ENCODE measurements around the gene ESYT1.

DNA sequence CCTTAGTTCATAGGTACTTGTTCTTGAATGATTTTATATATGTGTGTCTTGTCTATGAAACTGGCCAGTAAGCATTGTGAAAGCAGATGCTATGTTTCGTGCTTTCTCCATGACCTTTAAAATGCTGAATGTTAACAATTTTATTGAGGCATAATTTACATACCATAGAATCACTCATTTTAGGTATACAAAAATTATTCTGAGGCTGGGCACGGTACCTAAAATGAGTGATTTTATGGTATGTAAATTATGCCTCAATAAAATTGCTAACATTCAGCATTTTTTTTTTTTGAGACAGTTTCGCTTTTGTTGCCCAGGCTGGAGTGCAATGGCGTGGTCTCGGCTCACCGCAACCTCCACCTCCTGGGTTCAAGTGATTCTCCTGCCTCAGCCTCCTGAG is 6.8 kb downstream of the ESYT1 start:
- TF ChIP-seq, protein P1, sequence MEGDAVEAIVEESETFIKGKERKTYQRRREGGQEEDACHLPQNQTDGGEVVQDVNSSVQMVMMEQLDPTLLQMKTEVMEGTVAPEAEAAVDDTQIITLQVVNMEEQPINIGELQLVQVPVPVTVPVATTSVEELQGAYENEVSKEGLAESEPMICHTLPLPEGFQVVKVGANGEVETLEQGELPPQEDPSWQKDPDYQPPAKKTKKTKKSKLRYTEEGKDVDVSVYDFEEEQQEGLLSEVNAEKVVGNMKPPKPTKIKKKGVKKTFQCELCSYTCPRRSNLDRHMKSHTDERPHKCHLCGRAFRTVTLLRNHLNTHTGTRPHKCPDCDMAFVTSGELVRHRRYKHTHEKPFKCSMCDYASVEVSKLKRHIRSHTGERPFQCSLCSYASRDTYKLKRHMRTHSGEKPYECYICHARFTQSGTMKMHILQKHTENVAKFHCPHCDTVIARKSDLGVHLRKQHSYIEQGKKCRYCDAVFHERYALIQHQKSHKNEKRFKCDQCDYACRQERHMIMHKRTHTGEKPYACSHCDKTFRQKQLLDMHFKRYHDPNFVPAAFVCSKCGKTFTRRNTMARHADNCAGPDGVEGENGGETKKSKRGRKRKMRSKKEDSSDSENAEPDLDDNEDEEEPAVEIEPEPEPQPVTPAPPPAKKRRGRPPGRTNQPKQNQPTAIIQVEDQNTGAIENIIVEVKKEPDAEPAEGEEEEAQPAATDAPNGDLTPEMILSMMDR (conservative IDR thresholded peaks at IDR 0.05 in 1 of 2, IDR thresholded peaks at IDR 0.05 in 1 of 2; ENCODE audit: extremely low read depth in 1 of 2, insufficient read depth in 1 of 2, low read depth in 1 of 2, low read length in 2 of 2) = no peak
- TF ChIP-seq EZH2 (IDR thresholded peaks at IDR 0.05; ENCODE audit: borderline replicate concordance, low read length) = no peak

Data from mammary epithelial cell (primary cell).